Gastrocnemius medialis (tissue), 4 donors: ENCODE data around the gene ELOVL7. TPM values are rescaled to one million over a fixed set of nuclear protein-coding genes. Genes with fewer than 3 reads are reported as not detected.
"Not testable (repeated sequence)": the region's sequence is repeated elsewhere in the genome, so short reads cannot be mapped to it uniquely, and the experiment has no call there.

Experiments
- ATAC-seq, 2 donors: fragments of 150-250 bp; one replicate each; pipeline ENCODE4 v1.9.1; 2016
- DNase-seq, 2 donors: peaks; one replicate each; pipeline ENCODE4 v3.0.0-alpha.2; 2019
- H3K27ac ChIP-seq, 4 donors: fragments of 200-600 bp; sonication (generic); 1 replicate in 1 of 4; 2 replicates in 3 of 4; pipeline ENCODE4 v1.5.1; 2016 to 2018; ENCODE audit warnings: mild to moderate bottlenecking in 2 of 4, moderate library complexity in 1 of 4
- H3K27me3 ChIP-seq, 3 donors: fragments of 200-600 bp; sonication (generic) in 2 of 3; 1 replicate in 1 of 3; 2 replicates in 2 of 3; pipeline versions ENCODE4 v1.5.1 to v1.6.0; 2016 to 2019; ENCODE audit warnings: mild to moderate bottlenecking in 1 of 3, moderate library complexity in 1 of 3
- H3K36me3 ChIP-seq, 2 donors: fragments of 200-600 bp; sonication (generic) in 1 of 2; one replicate each; pipeline ENCODE4 v1.5.1; 2017 to 2018
- H3K4me1 ChIP-seq, 2 donors: fragments of 200-600 bp; sonication (generic) in 1 of 2; one replicate each; pipeline ENCODE4 v1.5.1; 2016 to 2017; ENCODE audit warnings: mild to moderate bottlenecking in 2 of 2
- H3K4me3 ChIP-seq, 4 donors: fragments of 200-600 bp; sonication (generic) in 3 of 4; 1 replicate in 1 of 4; 2 replicates in 3 of 4; pipeline ENCODE4 v1.5.1; 2016 to 2019; ENCODE audit warnings: mild to moderate bottlenecking in 2 of 4
- H3K9me3 ChIP-seq, 3 donors: fragments of 200-600 bp; sonication (generic) in 2 of 3; 1 replicate in 1 of 3; 2 replicates in 2 of 3; pipeline ENCODE4 v1.5.1; 2016 to 2019
- POLR2A ChIP-seq, 2 donors: fragments of 450-650 bp; IDR thresholded peaks; one replicate each; pipeline ENCODE4 v1.6.1; 2017; ENCODE audit warnings: antibody characterized with exemption in 2 of 2, mild to moderate bottlenecking in 2 of 2, moderate library complexity in 2 of 2
- in situ Hi-C, 4 donors: fragments of 200-750 bp; cut with MboI; loops; one replicate each; pipeline versions ENCODE4 v1.15.0 to v1.8.0; 2017; ENCODE audit warnings: low sequenced_read_pairs in 4 of 4
- intact Hi-C: fragments of 100-400 bp; cut with DNase I; formaldehyde crosslinking; loops from one replicate; pipeline ENCODE4 v1.15.1; 2023; ENCODE audit warnings: low total_unique reads
- total RNA-seq, 4 donors: library from RNA; depleted of rRNA; stranded (reverse); fragments of >200 nt; gene quantifications; one replicate each; pipeline versions ENCODE4 v1.1.0 to v1.2.3, GENCODE V29; 2016
- TF ChIP-seq, protein P1 (sequence below), 5 experiments: fragments of 450-650 bp in 3 of 5; fragments of 200-600 bp in 2 of 5; sonication (generic) in 2 of 5; IDR thresholded peaks in 4 of 5; conservative IDR thresholded peaks in 1 of 5; 1 replicate in 4 of 5; 2 replicates in 1 of 5; pipeline ENCODE4 v1.5.1; 2016 to 2019; ENCODE audit warnings: antibody characterized with exemption in 5 of 5, mild to moderate bottlenecking in 3 of 5, moderate library complexity in 3 of 5

Gene ELOVL7
- total RNA-seq, 4 donors from 2014 or later: 0.53 to 1.0 (median 0.83) TPM

DNA sequence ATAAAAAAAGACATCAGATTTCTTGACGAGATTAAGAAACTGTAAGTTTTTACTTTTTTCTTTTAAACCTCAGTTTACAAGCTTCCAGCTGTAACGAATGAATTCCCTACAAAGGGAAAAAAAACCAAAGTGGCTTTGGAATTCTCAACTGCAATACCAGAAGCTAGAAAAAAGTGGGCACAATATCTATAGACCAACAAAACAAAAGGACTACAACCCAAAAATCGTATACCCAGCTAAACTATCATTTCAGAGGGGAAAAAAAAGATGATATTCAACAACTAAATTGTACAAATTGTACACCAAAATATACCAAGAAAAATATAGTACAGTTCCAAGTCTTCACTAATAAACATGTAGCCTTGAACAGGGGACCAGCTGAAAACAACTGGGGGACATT is 26.8 kb upstream of the ELOVL7 start:
- Histone ChIP-seq H3K36me3 (peaks cover 0 to 11% of the 10 kb centered on the region in 2 donors), H3K27me3 (no peaks in the 10 kb centered on the region), H3K27ac (no peak overlapping the region), H3K4me3 (no peak overlapping the region), H3K9me3 (no peaks in the 10 kb centered on the region), H3K4me1 (no peaks in the 10 kb centered on the region)
- TF ChIP-seq, protein P1, sequence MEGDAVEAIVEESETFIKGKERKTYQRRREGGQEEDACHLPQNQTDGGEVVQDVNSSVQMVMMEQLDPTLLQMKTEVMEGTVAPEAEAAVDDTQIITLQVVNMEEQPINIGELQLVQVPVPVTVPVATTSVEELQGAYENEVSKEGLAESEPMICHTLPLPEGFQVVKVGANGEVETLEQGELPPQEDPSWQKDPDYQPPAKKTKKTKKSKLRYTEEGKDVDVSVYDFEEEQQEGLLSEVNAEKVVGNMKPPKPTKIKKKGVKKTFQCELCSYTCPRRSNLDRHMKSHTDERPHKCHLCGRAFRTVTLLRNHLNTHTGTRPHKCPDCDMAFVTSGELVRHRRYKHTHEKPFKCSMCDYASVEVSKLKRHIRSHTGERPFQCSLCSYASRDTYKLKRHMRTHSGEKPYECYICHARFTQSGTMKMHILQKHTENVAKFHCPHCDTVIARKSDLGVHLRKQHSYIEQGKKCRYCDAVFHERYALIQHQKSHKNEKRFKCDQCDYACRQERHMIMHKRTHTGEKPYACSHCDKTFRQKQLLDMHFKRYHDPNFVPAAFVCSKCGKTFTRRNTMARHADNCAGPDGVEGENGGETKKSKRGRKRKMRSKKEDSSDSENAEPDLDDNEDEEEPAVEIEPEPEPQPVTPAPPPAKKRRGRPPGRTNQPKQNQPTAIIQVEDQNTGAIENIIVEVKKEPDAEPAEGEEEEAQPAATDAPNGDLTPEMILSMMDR (IDR thresholded peaks at IDR 0.05 in 4 of 5, conservative IDR thresholded peaks at IDR 0.05 in 1 of 5): no peak
- no peak for TF ChIP-seq POLR2A (IDR thresholded peaks at IDR 0.05)
- DNase-seq: no peak
- no peak for ATAC-seq
- intact Hi-C loops: no loop called here
- in situ Hi-C loops: no loop called here

DNA sequence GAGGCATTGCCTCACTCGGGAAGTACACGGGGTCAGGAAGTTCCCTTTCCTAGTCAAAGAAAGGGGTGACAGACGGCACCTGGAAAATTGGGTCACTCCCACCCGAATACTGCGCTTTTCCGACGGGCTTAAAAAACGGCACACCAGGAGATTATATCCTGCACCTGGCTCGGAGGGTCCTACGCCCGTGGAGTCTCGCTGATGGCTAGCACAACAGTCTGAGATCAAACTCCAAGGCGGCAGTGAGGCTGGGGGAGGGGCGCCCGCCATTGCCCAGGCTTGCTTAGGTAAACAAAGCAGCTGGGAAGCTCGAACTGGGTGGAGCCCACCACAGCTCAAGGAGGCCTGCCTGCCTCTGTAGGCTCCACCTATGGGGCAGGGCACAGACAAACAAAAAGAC is 16.5 kb upstream of the ELOVL7 start:
- ATAC-seq, H3K27ac ChIP-seq, H3K4me1 ChIP-seq, in situ Hi-C loops, DNase-seq, H3K9me3 ChIP-seq, H3K4me3 ChIP-seq, H3K36me3 ChIP-seq, H3K27me3 ChIP-seq, intact Hi-C loops: not testable (repeated sequence)

DNA sequence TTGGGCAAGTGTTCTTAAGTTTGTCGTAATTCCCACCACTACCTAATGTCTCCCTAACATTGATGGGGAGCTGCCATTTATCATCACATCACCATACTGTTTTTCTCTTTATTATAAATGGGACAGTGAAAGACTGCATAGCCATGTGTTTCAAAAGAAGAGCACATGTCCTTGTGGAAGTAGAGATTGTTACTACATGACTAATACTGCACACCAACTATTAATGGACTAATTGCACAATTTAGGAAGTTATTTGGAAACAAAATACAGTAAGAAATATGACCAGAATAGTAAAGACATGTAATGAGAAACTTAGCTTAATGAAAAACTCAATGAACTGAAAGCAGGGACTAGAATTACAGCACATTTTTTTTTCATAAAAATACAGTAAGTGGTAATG is 12.0 kb upstream of the ELOVL7 start:
- TF ChIP-seq, protein P1 (IDR thresholded peaks at IDR 0.05 in 4 of 5, conservative IDR thresholded peaks at IDR 0.05 in 1 of 5): no peak
- no peak for TF ChIP-seq POLR2A (IDR thresholded peaks at IDR 0.05)
- ATAC-seq: no peak
- no peak overlapping the region for H3K27ac ChIP-seq
- H3K4me3 ChIP-seq: no peak overlapping the region
- no peaks in the 10 kb centered on the region for H3K9me3 ChIP-seq
- H3K27me3 ChIP-seq: no peaks in the 10 kb centered on the region
- in situ Hi-C loops: no loop called here
- intact Hi-C loops: no loop called here
- H3K4me1 ChIP-seq: no peaks in the 10 kb centered on the region
- no peaks in the 10 kb centered on the region for H3K36me3 ChIP-seq
- no peak for DNase-seq

DNA sequence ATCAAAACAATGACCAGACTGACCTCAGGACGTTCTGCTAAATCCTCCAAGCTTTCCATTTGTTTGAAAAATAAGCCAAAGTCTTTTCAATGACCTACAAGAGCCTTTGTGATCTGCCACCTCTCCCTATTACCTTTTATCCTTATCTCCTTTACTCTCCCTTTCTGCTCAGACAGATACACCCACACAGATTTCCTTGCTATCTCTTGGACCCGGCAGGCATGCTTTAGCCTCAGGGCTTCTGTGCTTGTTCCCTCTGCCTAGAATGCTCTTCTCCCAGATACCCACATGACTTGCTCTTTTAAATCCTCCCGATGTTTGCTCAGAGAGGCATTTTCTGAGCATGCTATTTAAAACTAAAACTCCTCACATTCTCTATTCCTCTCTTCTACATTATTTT is 8.9 kb upstream of the ELOVL7 start:
- in situ Hi-C loops: no loop called here
- ATAC-seq: no peak

DNA sequence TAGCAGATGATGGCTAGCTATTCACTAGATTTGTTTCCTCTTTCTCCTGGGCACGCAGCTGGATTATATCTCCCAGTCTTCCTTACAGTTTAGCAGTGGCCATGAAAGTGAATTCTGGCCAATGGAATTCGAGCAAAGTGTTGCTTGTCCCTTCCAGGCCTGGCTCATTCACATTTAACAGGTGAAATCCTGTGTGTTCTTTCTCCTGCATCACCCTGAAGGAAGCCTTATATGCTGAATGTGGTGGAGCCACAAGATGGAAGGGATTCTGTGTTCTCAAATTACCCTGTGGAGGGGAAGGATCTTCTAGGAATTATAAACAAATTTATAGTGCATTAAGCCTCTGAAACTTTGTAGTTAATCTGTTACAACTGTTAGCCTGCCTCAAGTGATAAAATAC is 8.2 kb upstream of the ELOVL7 start:
- no peaks in the 10 kb centered on the region for H3K27me3 ChIP-seq
- no peaks in the 10 kb centered on the region for H3K4me1 ChIP-seq
- in situ Hi-C loops: no loop called here
- no peak overlapping the region for H3K27ac ChIP-seq
- H3K9me3 ChIP-seq: no peaks in the 10 kb centered on the region
- no peaks in the 10 kb centered on the region for H3K36me3 ChIP-seq
- ATAC-seq (no peak), DNase-seq (no peak)
- TF ChIP-seq, protein P1 (IDR thresholded peaks at IDR 0.05 in 4 of 5, conservative IDR thresholded peaks at IDR 0.05 in 1 of 5): no peak
- TF ChIP-seq POLR2A (IDR thresholded peaks at IDR 0.05): no peak
- no peak overlapping the region for H3K4me3 ChIP-seq
- intact Hi-C loops: no loop called here

More for the DNA sequence above, 8.9 kb upstream of the ELOVL7 start:
- Histone ChIP-seq H3K9me3 (no peaks in the 10 kb centered on the region), H3K27me3 (no peaks in the 10 kb centered on the region), H3K27ac (no peak overlapping the region), H3K4me3 (no peak overlapping the region), H3K4me1 (no peaks in the 10 kb centered on the region), H3K36me3 (no peaks in the 10 kb centered on the region)
- no peak for DNase-seq
- no peak for TF ChIP-seq POLR2A (IDR thresholded peaks at IDR 0.05)
- TF ChIP-seq, protein P1 (IDR thresholded peaks at IDR 0.05 in 4 of 5, conservative IDR thresholded peaks at IDR 0.05 in 1 of 5): no peak
- intact Hi-C loops: no loop called here
